OCI-LY1 (cell line): ENCODE measurements around the gene KDM4B.

Source experiments
- CTCF ChIP-seq: fragments of 200-600 bp; sonication (generic), shearing (Covaris generic); IDR thresholded peaks from 2 replicates; pipeline ENCODE4 v1.5.1; 2017; ENCODE audit warnings: mild to moderate bottlenecking, antibody characterized with exemption, low read length, moderate library complexity, mixed read lengths
- EZH2 ChIP-seq: fragments of 200-600 bp; sonication (generic), shearing (Covaris generic); IDR thresholded peaks from 2 replicates; pipeline ENCODE4 v1.8.0; 2017; ENCODE audit warnings: borderline replicate concordance, mixed run types, mild to moderate bottlenecking, antibody characterized with exemption, low read length, moderate library complexity, mixed read lengths

- TF ChIP-seq CTCF (no peak), EZH2 (no peak)
These were observed 209.0 kb downstream of the KDM4B start for GRCh38 chr19:5177745-5178450.
